Activated gamma-delta T cell treated with anti-CD3 and anti-CD28 coated beads, Interleukin-2, amount 50 U/mL, for 16 hours (primary cell): Measurements from ENCODE around the gene BTBD18.

Experiments
- DNase-seq: peaks from one replicate; pipeline ENCODE4 v3.0.0-alpha.2; 2020; ENCODE audit warnings: low read depth

Gene BTBD18

GRCh38 chr11:57773026-57773598 lies 21.5 kb upstream of the BTBD18 start:
- no peak for DNase-seq

GRCh38 chr11:57772562-57772961 lies 20.9 kb upstream of the BTBD18 start:
- no peak for DNase-seq

- DNase-seq: no peak
Measured at GRCh38 chr11:57771365-57771764, 19.7 kb upstream of the BTBD18 start.

- DNase-seq: no peak
Measured at GRCh38 chr11:57770793-57771192, 19.2 kb upstream of the BTBD18 start.

GRCh38 chr11:57764972-57765371 lies 13.4 kb upstream of the BTBD18 start:
- no peak for DNase-seq

GRCh38 chr11:57764566-57764965 lies 12.9 kb upstream of the BTBD18 start:
- no peak for DNase-seq

GRCh38 chr11:57764021-57764420 lies 12.4 kb upstream of the BTBD18 start:
- DNase-seq: no peak

- no peak for DNase-seq
Measured at GRCh38 chr11:57763568-57763967, 11.9 kb upstream of the BTBD18 start.

- DNase-seq: no peak
Measured at GRCh38 chr11:57762235-57762861, 10.7 kb upstream of the BTBD18 start.

GRCh38 chr11:57761301-57762234 lies 9.9 kb upstream of the BTBD18 start, which contains the start of gene CTNND1:
TSS of gene CTNND1 (plus strand) at chr11:57761802. CDS start at chr11:57791479, 29,677 bp downstream.
- no peak for DNase-seq

- DNase-seq: no peak
Measured at GRCh38 chr11:57758174-57758573, 6.6 kb upstream of the BTBD18 start.

- DNase-seq: no peak
Measured at GRCh38 chr11:57752954-57753353, 1.3 kb upstream of the BTBD18 start.

- no peak for DNase-seq
Measured at GRCh38 chr11:57751176-57751575, 443 bp downstream of the BTBD18 start.

GRCh38 chr11:57746920-57747319 lies 4.7 kb downstream of the BTBD18 start:
- DNase-seq: no peak

- no peak for DNase-seq
Measured at GRCh38 chr11:57745206-57745605, 6.4 kb downstream of the BTBD18 start.

- no peak for DNase-seq
Measured at GRCh38 chr11:57744357-57744756, 7.3 kb downstream of the BTBD18 start.

- DNase-seq: no peak
Measured at GRCh38 chr11:57742087-57742452, 9.5 kb downstream of the BTBD18 start.

- peak; percentile 86 for DNase-seq
Measured at GRCh38 chr11:57741132-57742086, 10.2 kb downstream of the BTBD18 start, which contains the start of gene SELENOH. TSS of gene SELENOH (plus strand) at chr11:57741491. CDS start at chr11:57741596, 105 bp downstream.

GRCh38 chr11:57735619-57736298 lies 15.9 kb downstream of the BTBD18 start:
- no peak for DNase-seq

GRCh38 chr11:57732661-57733060 lies 19.0 kb downstream of the BTBD18 start:
- no peak for DNase-seq

GRCh38 chr11:57729479-57729878 lies 22.1 kb downstream of the BTBD18 start:
- no peak for DNase-seq
